Pons (tissue), 1 donor: Measurements from ENCODE around the gene REC8.
"Not testable (repeated sequence)": the region's sequence is repeated elsewhere in the genome, so short reads cannot be mapped to it uniquely, and the experiment has no call there.

Experiments
- DNase-seq: peaks from one replicate; pipeline ENCODE4 v3.0.0-alpha.2; 2016; ENCODE audit warnings: low spot score

REC8 gene

GRCh38 chr14:24204163-24205146 lies 32.6 kb downstream of the REC8 start:
- no peak for DNase-seq

- no peak for DNase-seq
Measured at GRCh38 chr14:24206260-24207103, 34.6 kb downstream of the REC8 start.

- no peak for DNase-seq
Measured at GRCh38 chr14:24207104-24207551, 35.2 kb downstream of the REC8 start.

GRCh38 chr14:24207625-24208024 lies 35.7 kb downstream of the REC8 start:
- no peak for DNase-seq

GRCh38 chr14:24211311-24211710 lies 39.4 kb downstream of the REC8 start:
- DNase-seq = no peak

- peak; percentile 92 for DNase-seq
Measured at GRCh38 chr14:24212924-24213865, 41.3 kb downstream of the REC8 start, which contains the start of gene CHMP4A. Gene CHMP4A (minus strand): TSS chr14:24213488. CDS start chr14:24213439, 49 bp downstream.

GRCh38 chr14:24213866-24214662 lies 42.2 kb downstream of the REC8 start:
- no peak for DNase-seq

- peak; percentile 92 for DNase-seq
Measured at GRCh38 chr14:24215495-24216344, 43.8 kb downstream of the REC8 start, which contains the start of gene MDP1. Gene MDP1 (minus strand): TSS chr14:24216066. CDS start chr14:24215955, 111 bp downstream.

- DNase-seq = no peak
Measured at GRCh38 chr14:24216345-24216699, 44.4 kb downstream of the REC8 start.

- not testable (repeated sequence) for DNase-seq
Measured at GRCh38 chr14:24216876-24217275, 45.0 kb downstream of the REC8 start.

- no peak for DNase-seq
Measured at GRCh38 chr14:24219080-24219479, 47.2 kb downstream of the REC8 start.

- DNase-seq = no peak
Measured at GRCh38 chr14:24219521-24219920, 47.6 kb downstream of the REC8 start.

- not testable (repeated sequence) for DNase-seq
Measured at GRCh38 chr14:24222987-24223386, 51.1 kb downstream of the REC8 start.

GRCh38 chr14:24224618-24225071 lies 52.8 kb downstream of the REC8 start:
- no peak for DNase-seq

GRCh38 chr14:24226473-24226872 lies 54.6 kb downstream of the REC8 start:
- no peak for DNase-seq

GRCh38 chr14:24228902-24229301 lies 57.0 kb downstream of the REC8 start:
- DNase-seq = no peak
